Metanephros (tissue), 2 donors: Measurements from ENCODE around the gene STRC. TPM values are rescaled to one million over a fixed set of nuclear protein-coding genes. Genes with fewer than 3 reads are reported as not detected.

Source experiments
- small RNA-seq: library from RNA; depleted of rRNA; stranded (forward); fragments of <200 nt; gene quantifications from one replicate; pipeline ENCODE3, GENCODE V24; 2014; ENCODE audit warnings: low replicate concordance
- total RNA-seq: library from RNA; depleted of rRNA; stranded (reverse); fragments of >200 nt; gene quantifications from one replicate; pipeline ENCODE4 v1.2.3, GENCODE V29; 2014

STRC gene
- 0.82 TPM for total RNA-seq

DNA sequence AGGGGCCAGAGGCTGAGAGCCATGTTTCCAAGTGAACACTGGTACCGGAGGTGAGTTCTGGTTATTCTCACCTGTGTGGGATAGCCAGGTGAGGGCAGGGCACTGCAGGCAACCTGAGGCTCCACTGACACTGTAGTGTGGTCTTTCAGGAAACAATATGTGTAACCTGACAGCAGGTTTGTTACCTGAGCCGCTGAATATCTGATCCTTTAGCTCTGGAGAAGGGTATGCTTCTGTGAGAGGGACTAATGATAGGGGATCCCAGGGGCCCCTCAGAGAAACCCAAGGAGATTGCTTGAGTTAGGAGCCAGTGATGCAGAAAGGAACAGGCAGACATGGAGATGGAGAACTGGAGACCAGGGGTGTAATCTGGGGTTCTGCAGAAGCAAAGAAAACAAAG, at the start of gene STRC:
Gene STRC (minus strand): TSS at position 101 of the 400 bp plus-strand sequence. CDS start 78 bp downstream, at position 23.

DNA sequence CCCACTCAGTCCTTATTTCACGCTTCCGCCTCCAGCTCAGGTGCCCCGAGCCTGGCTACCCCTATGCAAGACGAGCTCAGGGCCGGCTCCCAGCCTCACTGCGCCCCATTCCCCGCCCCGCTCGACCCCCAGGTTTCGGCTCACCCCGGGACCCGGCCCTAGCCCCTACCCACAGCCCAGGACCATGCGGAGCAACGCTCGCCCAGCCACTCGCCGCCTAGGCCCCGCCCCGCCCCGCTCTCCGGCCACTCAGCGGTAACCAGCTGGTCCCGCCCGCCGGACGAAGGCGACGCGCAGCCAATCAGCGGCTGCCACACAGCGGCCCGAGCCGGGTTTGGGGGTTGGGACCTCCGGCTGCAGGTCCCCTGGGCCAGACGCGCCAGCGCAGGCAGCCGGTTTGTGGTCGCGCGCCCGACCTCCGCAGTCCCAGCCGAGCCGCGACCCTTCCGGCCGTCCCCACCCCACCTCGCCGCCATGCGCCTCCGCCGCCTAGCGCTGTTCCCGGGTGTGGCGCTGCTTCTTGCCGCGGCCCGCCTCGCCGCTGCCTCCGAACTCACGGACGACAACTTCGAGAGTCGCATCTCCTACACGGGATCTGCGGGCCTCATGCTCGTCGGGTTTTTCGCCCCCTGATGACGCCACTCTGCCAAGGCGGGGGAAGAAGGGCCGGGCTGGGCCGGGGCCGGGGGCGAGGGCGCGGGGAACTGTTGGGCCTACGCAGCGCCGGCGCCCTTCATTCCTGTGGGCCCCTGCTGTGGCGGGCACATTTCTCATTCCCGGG, 30.2 kb upstream of the STRC start, which contains the start of gene CATSPER2:
Gene CATSPER2 (minus strand): TSS at position 196 of the 781 bp plus-strand sequence. CDS start 783 bp downstream, outside the sequence.

DNA sequence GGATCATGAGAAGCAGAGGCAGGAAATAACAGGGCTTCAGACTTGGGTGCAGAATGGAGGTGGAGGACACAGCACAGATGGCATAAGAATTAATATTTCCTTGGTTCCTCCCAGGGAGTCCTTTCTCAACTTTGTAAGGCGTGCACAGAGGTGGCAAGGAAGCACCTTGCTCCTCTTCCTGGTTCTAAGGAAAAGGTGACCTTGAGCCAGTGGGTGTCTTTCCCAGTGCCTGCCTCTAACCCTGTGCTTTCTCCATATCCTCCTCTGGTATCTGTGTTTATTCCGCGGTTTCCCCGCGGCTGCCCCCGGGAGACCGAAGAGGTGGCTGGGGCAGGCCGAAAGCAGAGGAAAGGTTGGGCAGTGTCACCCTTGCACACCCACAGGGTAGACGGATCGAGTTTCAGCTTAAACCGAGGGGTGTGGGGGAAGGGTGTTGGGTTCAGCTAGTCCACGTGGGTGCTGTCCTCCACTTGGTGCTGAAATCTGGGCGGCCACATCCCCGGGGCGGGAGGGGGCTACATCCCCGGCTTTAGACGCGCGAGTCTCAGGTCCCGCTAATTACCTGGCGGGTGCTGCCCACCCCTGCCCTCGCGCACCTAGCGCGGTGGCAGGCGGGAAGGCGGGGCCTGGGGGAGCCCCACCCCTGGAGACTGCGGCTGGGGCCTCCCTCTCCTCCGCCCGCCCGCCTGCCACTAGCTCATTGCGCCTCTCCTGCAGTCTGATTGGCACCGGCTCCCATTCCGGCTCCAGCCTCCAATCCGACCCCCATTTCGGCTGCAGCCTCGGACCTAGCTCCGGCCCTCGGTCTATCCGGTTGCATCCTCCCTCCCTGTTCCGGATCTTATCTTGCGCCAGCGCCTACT, 25.0 kb downstream of the STRC start, which contains the start of gene CKMT1B:
Gene CKMT1B (plus strand): TSS at position 700 of the 863 bp plus-strand sequence. CDS start 192 bp downstream, outside the sequence.

DNA sequence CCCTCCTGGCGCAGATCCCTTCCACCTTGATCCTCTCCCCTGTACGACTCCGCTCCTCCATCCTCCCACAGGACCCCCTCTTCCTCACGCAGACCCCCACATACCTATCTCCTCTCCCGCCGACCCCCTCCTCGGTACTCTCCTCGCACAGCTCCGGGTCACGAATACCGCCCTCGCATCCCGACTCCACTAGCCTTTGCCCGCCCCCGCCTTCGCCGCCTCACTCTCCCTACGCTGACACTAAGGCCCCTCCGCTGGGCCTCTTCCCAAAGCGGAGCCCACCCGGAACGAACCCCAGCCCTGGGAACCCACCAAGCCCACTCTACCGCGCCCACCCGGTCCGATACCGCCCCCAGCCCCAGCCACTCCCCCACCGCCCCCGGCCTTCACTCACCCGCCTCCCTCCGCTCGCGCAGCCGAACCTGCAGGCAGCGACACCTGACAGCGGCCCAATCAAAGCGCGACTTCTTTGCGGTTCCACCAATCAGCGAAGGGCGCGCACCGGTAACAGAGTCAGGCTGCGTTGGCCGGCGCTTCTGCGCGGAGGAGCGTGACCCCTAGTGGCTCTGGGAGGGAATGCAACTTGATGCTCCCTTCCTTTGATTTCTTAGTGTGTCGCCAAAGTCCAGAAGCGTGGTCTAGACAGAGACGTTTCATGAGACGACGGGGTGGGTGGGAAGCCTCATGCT, 28.7 kb downstream of the STRC start, which contains the start of gene PPIP5K1:
Gene PPIP5K1 (minus strand): TSS at position 431 of the 689 bp plus-strand sequence. CDS start 5,704 bp downstream, outside the sequence.

Small RNAs within 50 kb of the gene (small RNA-seq; reads per million reads assigned to genes)
- gene PDIA3P2 (not detected), gene RNU6-554P (not detected), gene RNU6-610P (not detected)

Other genes with a start within 250 kb of the STRC start
- 28.8 TPM for gene ZSCAN29, start 247.8 kb downstream of the STRC start, total RNA-seq
- 17.3 TPM for gene TUBGCP4, start 247.7 kb downstream of the STRC start, total RNA-seq
- 89.0 TPM for gene TP53BP1, start 125.6 kb downstream of the STRC start, total RNA-seq
- gene MAP1A, start 101.2 kb downstream of the STRC start, total RNA-seq: 7.2 TPM
- gene PPIP5K1, start 28.6 kb downstream of the STRC start, total RNA-seq: 35.4 TPM
- gene CKMT1B, start 24.8 kb downstream of the STRC start, total RNA-seq: 1.9 TPM
- gene CATSPER2, start 30.0 kb upstream of the STRC start, total RNA-seq: 1.9 TPM
- gene CKMT1A, start 75.1 kb upstream of the STRC start, total RNA-seq: 0.47 TPM
- gene PDIA3, start 127.6 kb upstream of the STRC start, total RNA-seq: 156 TPM
- gene ELL3, start 158.2 kb upstream of the STRC start, total RNA-seq: 3.6 TPM
- 264 TPM for gene SERF2, start 173.5 kb upstream of the STRC start, total RNA-seq
- 0.23 TPM for gene SERINC4, start 181.4 kb upstream of the STRC start, total RNA-seq
- 5.5 TPM for gene HYPK, start 181.8 kb upstream of the STRC start, total RNA-seq
- gene MFAP1, start 205.9 kb upstream of the STRC start, total RNA-seq: 21.5 TPM
- 8.8 TPM for gene WDR76, start 208.2 kb upstream of the STRC start, total RNA-seq